Activated naive CD4-positive, alpha-beta T cell treated with Interleukin-2 at 50 U/mL for 16 hours (primary cell): ENCODE results near the gene FOSL1.

Experiments used
- DNase-seq: peaks from one replicate; pipeline ENCODE4 v3.0.0-alpha.2; 2020

The FOSL1 gene

DNA sequence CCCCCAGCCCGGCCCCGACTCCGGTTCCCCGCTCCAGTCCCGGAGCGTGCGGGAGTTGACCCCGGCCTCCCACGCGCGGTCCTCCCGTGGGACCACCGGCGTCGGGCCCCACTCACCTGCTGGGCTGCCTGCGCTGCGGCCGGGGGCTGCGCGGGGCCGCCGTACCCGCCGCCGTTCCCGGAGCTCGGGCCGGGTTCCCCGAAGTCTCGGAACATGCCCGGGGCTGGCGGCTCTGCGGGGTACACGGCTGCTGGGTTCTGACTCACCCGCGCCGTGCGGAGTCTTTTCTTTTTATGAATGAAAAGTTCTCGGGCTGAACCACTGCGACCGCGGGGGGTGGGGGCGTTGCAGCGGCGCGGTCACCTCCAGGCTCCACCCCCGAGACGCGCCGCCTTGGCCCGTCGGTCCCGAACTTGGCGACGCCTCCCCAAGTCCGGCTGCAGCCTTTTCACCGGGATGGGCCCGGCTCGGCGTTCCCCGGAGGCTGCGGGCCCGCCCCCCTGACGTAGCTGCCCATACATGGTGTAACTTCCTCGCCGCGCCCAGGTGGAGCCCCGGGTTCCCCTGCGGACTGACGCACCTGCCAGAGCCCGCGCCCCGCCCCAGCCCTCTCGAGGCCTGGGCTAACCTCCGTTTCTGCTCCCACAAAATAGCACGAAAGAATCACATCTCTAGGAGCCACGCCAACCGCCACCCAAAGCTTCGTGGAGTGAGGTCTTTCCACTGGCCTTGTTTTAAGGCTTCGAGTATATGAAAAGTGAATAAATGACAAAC, at the start of gene FOSL1:
Gene FOSL1, minus strand, starts transcription at position 264 of the 774 bp plus-strand sequence. Its CDS starts 49 bp downstream, at position 215.
- DNase-seq = peak; percentile 95

DNA sequence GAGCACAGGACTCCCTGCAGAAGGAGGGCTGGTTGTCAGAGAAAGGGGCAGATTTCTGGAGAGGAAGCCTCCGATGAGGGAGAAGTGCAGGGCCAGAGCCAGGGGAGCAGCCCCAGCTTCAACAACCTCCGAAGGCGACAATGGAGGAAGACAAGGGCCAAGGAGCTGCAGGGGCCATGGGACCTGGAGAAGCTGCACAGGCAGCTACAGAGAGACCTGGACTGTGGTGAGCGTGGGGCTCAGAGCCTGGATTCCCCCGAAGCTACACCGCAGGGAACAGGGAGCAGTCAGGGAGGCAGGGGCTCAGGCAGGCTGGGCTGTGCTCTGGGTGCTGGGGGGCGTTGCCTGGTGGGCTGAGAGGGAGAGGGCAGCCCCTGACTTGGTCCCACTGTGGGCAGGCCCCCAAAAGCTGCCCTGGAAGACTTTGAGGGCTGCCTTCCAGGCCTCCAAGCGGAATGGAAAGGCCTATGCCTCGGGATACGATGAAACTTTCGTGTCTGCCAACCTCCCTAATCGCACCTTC, 47.5 kb upstream of the FOSL1 start:
- DNase-seq = no peak

DNA sequence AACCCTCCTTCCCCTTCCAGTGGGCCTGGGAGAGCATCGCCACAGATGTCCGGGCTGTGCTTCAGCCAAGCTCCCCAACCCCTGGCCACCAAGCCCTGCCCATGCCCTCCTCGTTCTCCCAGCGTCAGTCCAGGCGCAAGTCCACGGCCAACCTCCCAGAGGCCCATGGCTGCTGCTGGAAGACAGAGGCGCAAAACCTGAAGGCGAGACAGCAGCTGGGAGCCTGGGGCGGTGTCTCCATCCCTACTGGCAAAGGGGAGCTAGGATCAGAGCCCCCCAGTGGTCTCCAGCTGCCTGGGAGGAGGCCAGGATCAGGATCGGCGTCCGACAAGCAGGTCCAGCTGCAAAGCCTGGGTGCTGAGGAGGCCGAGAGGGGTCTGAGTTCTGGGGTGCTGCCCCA, 46.9 kb upstream of the FOSL1 start:
- DNase-seq = no peak

DNA sequence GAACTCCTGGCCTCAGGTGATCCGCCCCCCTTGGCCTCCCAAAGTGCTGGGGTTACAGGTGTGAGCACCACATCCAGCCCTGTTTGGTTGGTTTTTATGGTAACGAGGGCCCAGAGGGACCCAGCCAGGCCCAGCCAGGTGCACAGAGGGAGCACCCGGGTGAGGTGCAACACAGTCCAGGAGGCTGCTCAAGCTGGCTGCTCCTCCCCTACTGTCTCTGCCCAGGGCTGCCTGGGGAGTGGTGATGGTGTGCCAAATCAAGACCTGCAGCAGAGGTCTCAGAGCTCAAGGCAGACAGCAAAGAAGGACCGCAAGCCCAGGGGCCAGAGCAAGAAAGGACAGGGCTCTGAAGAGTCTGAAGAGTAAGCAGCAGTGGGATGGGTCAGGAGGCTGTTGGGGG, 46.5 kb upstream of the FOSL1 start:
- DNase-seq = no peak

DNA sequence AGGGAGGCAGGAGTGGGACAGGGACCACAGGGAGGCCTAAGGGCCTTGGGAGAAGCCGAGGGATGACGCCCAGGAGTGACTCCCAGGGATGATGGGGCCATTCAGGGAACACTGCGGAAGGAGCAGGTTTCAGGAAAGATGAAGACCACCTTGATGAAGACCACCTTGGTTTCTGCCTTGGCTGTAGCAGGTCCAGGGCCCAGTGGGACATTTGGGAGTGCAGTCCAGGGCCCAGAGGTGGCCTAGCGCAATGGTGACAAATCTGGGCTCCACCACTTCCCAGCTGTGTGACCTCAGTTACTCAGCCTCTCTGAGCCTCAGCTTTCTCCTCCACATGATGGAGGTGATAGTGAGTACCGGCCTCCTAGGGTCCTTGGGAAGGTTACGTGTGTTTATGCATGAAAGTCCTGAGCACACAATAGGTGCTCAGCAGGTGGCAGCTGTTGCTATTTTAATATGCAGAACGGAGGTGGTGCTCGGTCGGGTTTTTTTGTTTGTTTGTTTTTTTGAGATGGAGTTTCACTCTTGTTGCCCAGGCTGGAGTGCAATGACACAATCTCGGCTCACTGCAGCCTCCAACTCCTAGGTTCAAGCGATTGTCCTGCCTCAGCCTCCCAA, 45.9 kb upstream of the FOSL1 start:
- DNase-seq = no peak

DNA sequence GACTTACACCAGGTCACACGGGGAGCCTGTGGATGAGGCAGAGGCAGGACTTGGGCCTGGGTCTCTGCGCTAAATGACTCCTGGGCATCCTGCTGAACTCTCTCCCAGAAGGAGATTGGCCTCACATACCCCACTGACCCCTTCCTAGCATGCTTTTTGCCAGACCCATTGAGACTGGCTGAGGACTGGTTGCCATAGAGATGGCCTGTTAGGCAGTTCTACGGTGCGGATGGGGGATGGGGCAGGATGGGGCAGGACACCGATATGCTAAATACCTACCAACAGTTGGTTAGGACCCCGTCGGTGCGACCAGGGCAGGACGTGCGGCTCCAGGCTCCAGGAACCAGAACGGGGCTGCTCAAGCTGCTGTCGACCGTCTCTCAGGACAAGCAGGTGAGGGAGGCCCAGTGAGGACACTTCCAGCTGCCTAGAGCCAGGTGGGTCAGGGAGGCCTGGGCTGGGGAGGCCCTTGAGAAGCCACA, 45.3 kb upstream of the FOSL1 start, which contains the start of gene TSGA10IP:
Gene TSGA10IP, plus strand, starts transcription at position 51 of the 482 bp plus-strand sequence. Its CDS starts 196 bp downstream, at position 247.
- no peak for DNase-seq

DNA sequence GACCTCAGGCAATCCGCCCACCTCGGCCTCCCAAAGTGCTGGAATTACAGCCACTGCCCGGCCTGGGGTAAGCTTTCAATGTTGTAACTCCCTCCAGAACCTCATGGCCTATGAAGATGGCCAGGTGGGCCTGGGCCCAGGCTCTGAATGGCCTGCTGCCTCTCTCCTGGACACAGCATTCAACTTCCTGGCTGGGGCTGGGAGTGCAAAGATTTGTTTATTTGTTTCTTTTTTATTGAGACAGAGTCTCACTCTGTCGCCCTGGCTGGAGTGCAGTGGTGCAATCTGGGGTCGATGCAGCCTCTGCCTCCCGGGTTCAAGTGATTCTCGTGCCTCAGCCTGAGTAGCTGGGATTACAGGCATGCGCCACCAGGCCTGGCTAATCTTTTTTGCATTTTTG, 44.6 kb upstream of the FOSL1 start:
- DNase-seq = no peak

DNA sequence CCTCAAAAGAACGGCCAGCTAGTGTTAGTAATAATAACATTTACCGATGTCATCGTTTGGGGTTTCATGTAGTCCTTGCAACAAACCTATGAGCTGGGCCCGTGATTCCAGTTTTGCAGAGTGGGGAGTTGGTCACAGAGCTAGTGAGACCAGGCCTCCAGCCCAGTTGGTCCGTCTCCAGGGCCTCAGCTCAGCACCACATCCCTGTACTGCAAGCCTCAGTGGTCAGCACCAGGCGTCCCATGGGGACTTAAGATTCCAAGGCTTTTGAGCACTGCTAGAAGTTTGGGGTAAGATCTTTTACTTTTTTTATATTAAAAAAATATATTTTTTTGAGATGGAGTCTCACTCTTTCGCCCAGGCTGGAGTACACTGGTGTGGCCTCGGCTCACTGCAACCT, 44.0 kb upstream of the FOSL1 start:
- DNase-seq = no peak

DNA sequence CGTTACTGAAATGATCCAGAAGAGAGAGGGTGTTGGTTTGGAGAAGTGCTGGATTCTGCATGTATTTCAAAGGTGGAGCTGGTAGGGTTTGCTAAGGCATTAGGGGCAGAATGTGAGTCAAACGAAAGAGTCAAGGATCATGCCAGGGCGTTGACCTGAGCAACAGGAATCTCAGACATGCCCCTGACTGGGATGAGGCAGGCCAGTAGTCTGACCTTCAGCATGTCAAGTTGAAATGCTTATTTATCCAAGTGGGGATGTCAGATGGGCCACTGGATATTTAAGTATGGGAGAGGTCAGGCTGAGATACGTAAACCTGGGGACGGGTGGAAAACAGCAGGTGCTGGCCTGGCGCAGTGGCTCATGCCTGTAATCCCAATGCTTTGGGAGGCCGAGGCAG, 42.3 kb upstream of the FOSL1 start:
- DNase-seq = no peak

DNA sequence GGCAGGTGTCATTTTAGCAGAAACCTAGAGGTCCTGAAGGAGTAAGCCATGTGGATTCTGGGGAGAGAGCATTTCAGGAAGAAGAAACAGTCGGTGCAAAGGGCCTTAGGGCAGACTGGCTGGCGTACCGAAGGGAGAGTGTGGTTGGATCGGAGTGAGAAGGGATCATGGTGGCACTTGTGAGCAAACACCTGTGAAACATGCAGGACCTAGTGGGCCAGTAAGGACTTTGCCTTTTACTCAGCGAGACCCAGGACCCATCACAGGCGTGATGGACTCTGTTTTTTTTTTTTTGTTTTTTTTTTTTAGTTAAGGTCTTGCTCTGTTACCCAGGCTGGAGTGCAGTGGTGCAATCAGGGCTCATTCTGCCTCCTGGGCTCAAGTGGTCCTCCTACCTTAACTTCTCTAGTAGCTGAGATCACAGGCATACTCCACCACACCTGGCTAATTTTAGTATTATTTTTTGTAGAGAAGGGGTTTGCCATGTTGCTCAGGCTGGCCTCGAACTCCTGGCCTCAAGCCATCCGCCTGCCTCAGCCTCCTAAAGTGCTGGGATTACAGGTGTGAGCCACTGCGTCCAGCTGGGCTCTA, 41.6 kb upstream of the FOSL1 start:
- no peak for DNase-seq

DNA sequence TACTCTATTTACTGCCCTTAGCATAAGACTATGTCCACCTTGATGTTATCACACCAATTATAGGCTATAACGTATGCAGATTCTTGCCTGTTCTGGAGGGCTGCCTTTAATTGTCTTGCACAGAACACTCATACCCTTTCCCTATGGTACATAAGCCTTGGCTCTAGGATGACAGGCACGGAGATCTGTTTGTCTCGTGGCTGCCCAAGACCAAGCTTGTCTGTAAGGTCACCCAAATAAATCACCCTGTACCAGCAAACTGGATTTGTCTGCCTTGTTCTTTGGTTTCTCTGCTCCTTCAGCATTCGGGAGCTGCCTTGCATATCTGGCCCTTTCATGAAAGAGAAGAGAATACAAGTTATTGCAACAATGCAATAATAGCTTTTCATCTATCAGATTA, 37.6 kb upstream of the FOSL1 start:
- no peak for DNase-seq

DNA sequence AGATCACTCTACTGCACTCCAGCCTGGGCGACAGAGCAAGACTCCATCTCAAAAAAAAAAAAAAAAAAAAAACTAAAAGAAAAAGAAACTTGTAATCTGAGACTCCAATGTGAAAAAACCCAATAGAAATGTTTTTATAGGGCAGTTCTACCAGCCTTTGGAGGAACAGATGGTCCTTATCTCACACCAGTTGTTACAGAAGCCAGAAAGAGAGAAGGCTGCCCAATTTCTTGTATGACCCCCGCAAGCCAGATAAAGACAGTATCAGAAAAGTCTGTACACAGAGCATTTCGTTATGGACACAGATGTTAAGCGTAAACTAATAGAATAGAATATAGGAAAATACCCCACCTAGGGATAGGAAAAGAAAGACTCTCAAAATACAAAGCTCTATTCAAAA, 33.8 kb upstream of the FOSL1 start:
- no peak for DNase-seq

DNA sequence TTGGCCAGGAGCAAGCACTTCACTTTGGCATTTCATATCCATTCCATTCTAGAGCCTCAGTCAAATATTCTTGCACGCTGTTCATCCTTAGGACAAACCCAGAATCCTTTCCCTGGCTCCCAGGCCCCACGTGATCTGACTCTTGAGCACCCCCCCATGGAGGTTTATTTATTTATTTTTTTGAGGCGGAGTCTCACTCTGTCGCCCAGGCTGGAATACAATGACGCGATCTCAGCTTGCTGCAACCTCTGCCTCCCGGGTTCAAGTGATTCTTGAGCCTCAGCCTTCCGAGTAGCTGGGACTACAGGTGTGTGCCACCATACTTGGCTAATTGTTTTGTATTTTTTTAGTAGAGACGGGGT, 32.4 kb upstream of the FOSL1 start:
- no peak for DNase-seq

DNA sequence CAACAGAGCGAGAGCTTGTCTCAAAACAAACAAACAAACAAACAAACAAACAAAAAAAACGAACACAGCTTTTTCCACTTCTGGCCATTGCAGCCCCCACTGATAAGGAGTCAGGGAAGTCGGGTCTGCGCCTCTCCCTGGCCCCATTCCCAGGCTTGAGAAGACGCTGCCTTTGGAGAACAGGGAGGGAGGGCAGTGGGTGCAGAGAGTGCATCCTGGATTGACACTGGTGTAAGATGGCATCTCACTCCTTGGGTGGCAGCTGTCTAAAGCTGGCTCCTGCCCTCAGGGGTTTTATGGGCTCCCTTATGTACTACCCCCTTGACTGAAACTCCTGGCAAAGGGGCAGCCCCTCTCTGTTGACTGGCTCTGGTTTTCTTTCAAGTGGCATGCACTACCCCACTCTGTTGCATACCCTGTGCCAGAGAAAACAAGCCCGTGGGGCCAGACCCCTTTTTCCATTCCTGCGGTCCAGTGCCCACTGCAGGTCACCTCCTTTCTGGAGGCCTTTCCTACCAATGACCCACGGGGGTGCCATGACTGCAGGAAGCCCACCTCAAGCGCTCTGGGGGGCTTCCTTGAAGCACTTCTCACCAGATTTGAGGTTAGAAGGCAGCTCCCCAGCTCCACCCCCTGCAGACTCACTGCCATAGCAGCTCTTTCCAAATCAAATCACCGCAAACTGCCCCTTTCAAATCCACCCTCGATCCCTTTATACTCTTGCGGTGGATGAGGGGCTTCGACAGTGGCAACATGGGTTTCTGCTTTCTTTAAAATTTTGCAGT, 31.8 kb upstream of the FOSL1 start:
- no peak for DNase-seq

DNA sequence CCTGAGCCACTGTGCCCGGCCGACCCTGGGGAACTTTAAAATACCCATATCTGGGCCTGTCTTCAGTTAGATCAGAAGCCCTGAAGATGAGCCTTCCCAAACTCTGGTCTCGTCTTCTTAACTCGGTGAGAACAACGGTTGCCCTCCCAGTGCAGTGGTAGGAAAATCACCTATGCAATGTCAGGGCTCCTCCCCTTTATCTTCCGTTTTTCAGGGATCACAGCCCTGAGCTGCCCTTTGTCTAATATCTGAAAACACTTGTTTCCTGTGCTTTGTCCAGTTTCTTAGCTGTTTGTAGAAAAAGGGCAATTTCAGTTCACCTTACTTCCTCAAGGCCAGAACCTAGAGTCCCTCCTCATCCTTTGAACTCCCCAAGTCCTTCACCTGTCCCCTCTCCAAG, 28.5 kb upstream of the FOSL1 start:
- DNase-seq = no peak

DNA sequence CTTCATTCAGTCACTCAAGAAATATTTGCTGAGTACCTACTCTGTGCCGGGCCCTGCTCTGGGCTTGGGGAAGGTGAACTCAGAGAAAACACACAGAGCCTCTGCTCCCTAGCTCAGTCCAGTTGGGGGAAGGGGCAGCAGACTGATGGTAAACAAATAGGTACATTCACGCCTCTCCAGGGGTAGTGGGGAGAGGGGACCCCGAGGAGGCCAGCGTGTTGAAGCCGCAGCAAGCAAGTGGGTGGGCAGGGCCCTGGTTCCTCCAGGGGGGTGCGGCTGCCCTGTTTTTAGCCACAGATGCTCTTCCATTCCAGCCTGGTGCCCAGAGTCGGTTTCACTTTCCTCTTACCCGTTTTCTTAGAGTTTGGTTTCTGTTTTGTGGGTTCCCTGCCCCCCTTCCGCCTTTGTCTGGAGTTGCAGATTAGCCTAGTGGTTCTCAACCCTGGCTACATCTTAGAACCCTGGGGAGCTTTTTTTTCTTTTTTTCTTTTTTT, 27.8 kb upstream of the FOSL1 start:
- peak; percentile 77 for DNase-seq

DNA sequence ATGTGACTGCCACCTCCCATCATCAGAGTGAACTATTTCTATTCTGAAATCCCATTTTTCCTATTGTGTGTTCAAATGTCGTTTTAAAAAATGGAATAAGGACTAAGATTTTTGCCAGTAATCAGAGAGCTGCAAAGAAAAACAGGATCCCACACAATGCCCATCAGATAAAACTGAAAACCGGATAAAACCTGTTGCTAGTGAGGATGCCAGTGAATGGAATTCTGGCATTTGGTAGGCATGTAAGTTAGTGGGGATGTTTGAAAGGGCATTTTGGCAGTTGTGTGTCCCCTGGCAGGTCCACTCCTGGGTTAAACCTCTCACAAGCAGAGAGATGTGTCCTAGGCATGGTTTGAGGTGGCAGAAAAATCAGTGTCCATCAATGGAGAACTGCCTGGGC, 25.2 kb upstream of the FOSL1 start:
- no peak for DNase-seq

DNA sequence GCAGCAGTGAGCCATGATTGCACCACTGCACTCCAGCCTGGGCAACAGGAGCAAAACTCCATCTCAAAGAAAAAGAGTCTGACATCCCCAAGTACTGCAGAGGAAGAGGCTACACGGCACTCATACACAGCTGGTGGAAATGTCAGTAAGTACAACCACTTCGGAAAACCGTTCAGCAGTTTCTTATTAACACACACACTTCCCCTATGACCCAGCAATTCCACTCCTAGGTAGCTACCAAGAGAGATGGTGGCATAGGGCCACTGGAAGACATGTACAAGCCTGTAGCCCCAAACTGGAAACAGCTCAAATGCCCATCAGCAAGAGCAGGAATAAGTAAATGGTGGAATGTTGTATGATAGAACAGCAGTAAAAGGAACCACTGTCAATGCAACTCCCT, 22.4 kb upstream of the FOSL1 start:
- DNase-seq = no peak

DNA sequence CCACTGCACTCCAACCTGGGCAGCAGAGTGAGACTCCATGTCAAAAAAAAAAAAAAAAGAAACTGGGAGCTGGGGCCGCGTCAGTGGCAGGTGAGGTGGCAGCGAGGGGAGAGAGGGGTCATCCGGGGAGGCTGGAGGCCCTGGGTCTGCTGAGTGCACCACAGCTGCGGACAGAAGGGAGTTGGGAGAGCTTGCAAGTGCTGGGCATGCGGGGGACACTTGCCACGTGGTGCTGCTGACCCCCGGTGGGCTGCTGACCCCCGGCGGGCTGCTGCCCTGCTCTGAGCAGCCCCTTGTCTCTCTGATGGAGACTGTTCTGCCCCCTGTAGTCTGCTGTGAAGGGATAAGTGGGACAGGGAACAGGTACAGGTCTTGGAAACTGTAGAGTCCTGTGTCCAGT, 21.7 kb upstream of the FOSL1 start:
- DNase-seq = no peak

DNA sequence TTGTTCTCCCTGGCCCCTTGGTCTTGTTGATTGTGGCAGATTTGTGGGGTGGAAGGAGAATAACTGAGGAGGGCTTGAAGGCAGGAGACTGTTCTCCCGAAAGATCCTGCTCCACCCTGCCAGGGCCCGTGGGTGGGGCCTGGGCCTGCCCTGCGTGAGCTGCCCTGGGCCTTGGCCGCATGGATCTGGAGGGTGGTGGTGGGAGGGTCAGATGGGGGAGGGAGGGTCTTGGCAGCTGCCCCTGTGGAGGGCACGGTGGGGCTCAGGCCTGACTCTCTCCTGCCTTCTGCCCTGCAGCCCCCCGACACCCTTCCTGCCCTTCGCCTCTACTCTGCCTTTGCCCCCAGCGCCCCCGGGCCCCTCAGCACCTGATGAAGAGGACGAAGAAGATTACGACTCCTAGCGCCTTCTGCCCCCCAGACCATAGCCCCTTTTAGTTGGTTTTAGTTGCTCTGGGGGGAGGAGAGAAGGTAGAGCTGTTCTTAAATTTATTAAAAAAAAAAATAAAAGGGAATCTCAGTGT, 20.9 kb upstream of the FOSL1 start:
- DNase-seq = no peak

DNA sequence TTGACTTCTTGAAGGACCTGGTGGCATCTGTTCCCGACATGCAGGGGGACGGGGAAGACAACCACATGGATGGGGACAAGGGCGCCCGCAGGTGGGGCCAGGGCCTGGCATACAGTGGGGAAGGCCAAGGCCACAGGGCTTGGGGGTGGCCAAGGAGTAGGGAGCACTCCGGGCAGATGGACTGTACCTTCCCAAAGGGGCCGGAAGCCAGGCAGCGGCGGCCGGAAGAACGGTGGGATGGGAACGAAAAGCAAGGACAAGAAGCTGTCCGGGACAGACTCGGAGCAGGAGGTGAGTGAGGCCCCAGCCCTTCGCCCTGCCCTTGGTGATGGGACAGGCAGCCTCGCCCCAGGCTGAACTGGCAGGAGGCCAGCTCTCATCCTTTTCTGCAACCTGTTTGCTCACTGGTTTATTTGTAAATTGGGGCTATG, 20.2 kb upstream of the FOSL1 start:
- DNase-seq = no peak

DNA sequence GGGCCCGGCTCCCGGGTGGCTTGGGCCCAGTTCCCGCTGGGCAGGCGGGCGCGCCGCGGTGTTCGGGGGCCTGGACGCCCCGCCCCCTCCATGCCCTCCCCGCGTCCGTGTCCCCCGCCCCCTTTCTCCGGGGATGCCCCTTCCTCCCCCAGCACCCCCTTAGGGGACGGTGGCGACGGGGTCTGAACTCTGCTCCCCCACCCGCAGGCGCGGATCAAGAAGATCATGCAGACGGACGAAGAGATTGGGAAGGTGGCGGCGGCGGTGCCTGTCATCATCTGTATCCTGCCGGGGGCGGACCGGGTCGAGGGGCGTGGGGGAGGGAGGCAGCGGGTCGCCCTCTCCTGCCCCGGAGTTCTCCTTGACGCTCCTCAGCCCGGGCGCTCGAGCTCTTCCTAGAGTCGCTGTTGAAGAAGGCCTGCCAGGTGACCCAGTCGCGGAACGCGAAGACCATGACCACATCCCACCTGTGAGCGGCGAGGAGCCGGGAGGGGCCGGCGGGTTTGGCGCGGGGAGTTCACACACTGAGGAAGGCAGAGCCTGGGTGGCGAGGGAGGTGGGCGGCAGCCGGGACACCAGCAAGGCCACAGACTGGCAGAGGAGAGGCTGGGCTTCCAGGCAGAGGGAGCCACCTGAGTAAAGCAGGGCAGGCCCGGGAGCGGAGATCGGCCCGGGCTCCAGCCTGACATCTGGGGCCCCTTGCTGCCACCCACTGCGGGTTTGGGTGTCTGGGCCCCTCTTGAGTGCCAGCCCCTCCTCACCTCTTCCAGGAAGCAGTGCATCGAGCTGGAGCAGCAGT, 19.6 kb upstream of the FOSL1 start:
- DNase-seq = peak; percentile 66
